ENCODE data around the gene DCLK1.

DCLK1 gene

DNA sequence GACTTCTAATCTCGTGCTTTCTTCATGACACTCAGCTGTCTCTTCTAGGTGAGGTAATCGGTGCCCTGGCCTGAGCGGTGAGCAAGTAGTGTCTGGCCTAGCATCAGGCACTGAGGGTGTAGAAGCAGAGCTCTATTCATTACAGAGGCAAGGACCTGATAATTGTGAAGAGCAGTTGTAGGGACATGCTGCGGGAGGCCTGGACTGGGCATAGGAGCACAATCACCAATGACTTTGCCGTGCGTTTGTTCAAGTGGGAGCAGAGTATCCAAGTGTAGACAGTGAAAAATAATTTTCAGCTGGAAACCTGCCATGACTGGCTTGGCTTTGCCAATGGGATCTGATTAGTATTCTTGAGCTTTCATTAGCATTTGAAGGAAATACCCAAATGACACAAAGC is 32.1 kb upstream of the DCLK1 start:
- no peak overlapping the region for H3K4me3 ChIP-seq (replicated peaks in 1 of 2; ENCODE audit: low read depth in 2 of 2, low read length in 2 of 2)
- DNase-seq (ENCODE audit: low read depth in 2 of 2), result peak in 1 of 2 donors; percentile 17
- TF ChIP-seq, protein P1, sequence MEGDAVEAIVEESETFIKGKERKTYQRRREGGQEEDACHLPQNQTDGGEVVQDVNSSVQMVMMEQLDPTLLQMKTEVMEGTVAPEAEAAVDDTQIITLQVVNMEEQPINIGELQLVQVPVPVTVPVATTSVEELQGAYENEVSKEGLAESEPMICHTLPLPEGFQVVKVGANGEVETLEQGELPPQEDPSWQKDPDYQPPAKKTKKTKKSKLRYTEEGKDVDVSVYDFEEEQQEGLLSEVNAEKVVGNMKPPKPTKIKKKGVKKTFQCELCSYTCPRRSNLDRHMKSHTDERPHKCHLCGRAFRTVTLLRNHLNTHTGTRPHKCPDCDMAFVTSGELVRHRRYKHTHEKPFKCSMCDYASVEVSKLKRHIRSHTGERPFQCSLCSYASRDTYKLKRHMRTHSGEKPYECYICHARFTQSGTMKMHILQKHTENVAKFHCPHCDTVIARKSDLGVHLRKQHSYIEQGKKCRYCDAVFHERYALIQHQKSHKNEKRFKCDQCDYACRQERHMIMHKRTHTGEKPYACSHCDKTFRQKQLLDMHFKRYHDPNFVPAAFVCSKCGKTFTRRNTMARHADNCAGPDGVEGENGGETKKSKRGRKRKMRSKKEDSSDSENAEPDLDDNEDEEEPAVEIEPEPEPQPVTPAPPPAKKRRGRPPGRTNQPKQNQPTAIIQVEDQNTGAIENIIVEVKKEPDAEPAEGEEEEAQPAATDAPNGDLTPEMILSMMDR (IDR thresholded peaks at IDR 0.05; ENCODE audit: low read depth, low read length), result no peak

DNA sequence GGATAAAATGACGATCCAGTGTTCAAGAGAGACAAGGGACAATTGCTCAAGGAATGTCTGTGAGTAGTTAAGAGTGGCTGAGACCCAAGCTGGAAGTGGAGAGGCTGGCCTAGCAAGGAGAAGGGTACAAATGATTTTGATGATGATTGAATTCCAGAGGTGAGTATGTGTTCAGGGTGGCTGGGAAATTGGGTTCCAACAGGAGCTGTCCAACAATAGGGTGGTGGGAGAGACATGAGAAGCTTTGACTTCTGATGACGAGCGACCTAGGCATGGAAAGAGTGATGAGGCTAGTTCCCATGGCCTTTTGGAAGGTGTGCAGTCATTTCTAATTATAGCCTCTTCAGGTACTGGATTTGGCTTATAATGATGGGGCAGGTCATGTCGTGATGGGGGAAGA is 29.1 kb upstream of the DCLK1 start:
- DNase-seq (ENCODE audit: low read depth in 2 of 2), result no peak
- H3K4me3 ChIP-seq (replicated peaks in 1 of 2; ENCODE audit: low read depth in 2 of 2, low read length in 2 of 2), result no peak overlapping the region
- TF ChIP-seq, protein P1 (IDR thresholded peaks at IDR 0.05; ENCODE audit: low read depth, low read length), result no peak

DNA sequence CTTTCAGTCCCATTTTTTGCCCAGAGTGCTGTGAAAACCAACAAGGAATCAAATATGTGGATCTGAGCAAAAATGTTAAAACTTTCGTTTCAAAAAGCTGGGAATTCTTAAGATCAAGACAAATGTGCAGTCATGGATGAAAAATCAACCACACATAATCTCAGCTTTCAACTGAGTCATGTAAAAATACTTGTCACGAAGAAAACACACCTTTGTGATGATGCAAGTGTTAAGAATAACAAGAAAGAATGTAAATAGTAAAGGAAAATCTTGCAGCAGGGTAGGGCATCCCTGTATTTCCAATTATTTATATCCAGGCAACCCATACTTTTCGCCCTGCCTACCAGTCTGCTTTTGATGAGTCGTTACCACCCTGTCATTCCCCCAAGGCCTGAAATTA is 27.4 kb upstream of the DCLK1 start:
- TF ChIP-seq, protein P1 (IDR thresholded peaks at IDR 0.05; ENCODE audit: low read depth, low read length), result no peak
- H3K4me3 ChIP-seq (replicated peaks in 1 of 2; ENCODE audit: low read depth in 2 of 2, low read length in 2 of 2), result no peak overlapping the region
- peak in 1 of 2 donors; percentile 21 for DNase-seq (ENCODE audit: low read depth in 2 of 2)

DNA sequence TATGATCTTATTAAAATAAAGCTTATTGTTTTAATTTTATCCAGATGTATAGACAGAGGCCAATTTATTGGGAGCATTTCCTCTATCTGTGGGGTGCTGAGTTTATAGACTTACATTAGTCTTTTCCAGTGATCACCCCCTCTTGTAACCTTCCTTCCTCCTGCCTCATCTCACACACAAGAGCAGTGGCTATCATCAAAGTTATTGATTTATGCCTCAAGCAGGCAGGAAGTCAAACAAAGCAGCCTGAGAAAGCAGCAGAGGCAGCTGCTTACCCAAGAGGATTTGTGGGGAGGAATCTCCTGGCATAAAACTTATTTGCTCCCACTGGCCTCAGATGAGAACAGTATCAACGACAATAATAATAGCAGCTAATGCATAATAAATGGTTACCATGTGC is 26.3 kb upstream of the DCLK1 start:
- DNase-seq (ENCODE audit: low read depth in 2 of 2), result no peak
- TF ChIP-seq, protein P1 (IDR thresholded peaks at IDR 0.05; ENCODE audit: low read depth, low read length), result no peak
- no peak overlapping the region for H3K4me3 ChIP-seq (replicated peaks in 1 of 2; ENCODE audit: low read depth in 2 of 2, low read length in 2 of 2)

DNA sequence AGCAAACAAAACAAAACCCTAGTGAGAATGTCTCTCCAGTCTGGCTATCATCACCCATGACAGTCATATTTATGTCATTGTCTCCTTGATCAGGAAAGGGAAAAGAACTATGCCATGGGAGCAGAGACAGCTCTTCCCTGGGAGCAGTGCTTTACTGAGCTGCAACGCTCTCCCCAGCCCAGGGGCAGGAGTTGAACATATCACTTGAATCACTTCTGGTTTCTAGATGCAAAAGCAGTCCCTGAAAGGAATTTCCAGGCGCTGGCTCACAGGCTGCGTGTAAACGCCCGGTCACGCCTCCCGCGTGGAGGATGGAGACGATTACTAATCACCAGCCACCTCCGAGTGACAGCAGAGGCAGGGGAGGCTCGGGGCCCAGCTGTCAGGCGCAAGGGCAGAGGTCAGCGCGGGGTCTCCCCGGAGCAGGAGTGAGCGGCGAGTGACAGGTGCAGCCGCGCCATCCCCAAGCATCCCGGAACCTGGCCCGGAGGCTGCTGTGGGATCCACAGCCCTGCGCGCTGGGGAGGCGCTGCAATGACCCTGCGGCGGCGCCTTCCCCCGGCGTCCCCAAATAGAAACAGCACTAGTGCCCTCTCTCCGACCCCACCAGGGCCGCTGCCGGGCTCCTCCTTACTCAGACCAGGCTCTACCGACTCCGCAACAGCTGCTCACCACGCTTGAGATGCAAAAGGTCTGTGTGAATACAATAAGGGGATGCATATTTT is 23.5 kb upstream of the DCLK1 start:
- H3K4me3 ChIP-seq (replicated peaks in 1 of 2; ENCODE audit: low read depth in 2 of 2, low read length in 2 of 2), result no peak overlapping the region
- DNase-seq (ENCODE audit: low read depth in 2 of 2), result peak; percentile 9 to 32
- TF ChIP-seq, protein P1 (IDR thresholded peaks at IDR 0.05; ENCODE audit: low read depth, low read length), result no peak

DNA sequence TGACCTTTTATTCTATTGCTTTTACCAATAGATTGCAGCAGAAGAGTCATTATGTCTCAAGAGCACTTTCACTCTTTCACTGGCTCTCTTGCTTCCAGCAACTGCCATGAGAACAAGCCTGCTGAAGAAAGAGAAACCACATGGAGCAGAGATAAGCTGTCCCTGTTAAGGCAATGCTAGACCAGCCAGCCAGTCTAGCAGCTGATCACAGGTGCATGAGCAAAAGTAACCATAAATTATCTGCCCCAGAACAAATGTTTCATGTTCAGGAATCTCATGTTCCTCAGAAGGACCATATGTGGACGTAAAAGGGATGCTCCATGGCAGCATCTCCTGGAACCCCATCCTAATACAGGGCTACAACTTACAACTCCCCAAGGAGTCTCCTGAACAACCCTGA is 20.4 kb upstream of the DCLK1 start:
- TF ChIP-seq, protein P1 (IDR thresholded peaks at IDR 0.05; ENCODE audit: low read depth, low read length), result no peak
- H3K4me3 ChIP-seq (replicated peaks in 1 of 2; ENCODE audit: low read depth in 2 of 2, low read length in 2 of 2), result no peak overlapping the region
- DNase-seq (ENCODE audit: low read depth in 2 of 2), result no peak

DNA sequence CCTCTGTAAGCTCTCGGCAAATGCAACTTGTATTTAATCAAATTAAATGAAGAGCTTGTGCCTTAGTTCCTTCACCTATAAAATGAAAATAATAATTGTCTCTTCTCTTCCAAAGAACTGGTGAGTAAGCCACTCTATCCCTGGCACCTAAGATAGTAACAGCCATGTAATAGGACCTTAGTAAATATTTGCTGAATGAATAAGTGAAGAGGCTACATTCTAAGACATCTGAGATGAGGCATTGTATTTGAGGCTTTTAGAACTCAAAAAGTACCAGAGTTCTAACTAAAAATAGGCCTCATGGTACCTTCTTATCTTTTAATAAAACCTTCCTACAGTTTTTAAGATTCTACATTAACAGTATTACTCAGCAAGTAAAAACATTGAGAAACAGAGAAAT is 17.3 kb upstream of the DCLK1 start:
- peak in 1 of 2 donors; percentile 54 for DNase-seq (ENCODE audit: low read depth in 2 of 2)
- TF ChIP-seq, protein P1 (IDR thresholded peaks at IDR 0.05; ENCODE audit: low read depth, low read length), result no peak

More for the DNA sequence above, 17.3 kb upstream of the DCLK1 start:
- H3K4me3 ChIP-seq (replicated peaks in 1 of 2; ENCODE audit: low read depth in 2 of 2, low read length in 2 of 2), result no peak overlapping the region
